GM19193 (cell line): Measurements from ENCODE around the gene WNK2.

ENCODE experiments used
- POLR2A ChIP-seq: IDR thresholded peaks from 4 replicates; pipeline ENCODE4 v1.6.1; 2011; ENCODE audit not compliant: insufficient read depth, insufficient read length; ENCODE audit errors: extremely low read depth

The WNK2 gene

DNA sequence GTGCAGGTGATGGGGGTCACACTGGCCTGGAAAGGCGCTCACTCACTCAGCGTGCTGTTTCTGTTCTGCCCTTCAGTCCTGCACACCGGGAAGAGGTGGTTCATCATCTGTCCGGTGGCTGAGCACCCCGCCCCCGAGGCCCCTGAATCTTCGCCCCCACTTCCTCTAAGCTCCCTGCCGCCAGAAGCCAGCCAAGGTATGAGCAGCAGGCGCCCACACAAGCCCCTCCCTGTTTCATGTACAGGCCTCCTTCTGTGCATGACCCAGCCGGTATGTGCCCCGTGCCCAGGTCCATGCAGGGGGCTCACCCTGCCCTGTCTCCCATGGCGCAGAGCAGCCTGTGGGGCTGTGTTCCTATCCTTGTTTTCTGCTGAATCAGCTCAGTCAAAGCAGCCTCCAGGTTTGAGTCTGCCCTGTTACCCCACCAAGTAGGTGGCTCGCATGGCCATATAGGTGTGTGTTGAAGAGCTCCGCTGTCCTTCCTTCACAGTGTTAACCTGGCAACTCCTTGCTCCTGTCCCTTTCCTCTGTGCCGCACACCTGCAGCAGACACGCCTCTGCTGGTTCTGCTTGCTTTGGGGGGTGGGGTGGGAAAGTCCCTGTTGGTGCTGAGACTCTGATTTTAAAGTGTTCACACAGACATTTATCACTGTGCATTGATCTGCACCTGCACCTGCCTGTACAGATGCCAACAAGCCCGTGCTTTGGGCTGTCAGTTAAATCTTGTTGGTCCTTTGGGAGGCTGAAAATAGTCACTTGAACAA is 84.8 kb downstream of the WNK2 start:
- TF ChIP-seq POLR2A = no peak

DNA sequence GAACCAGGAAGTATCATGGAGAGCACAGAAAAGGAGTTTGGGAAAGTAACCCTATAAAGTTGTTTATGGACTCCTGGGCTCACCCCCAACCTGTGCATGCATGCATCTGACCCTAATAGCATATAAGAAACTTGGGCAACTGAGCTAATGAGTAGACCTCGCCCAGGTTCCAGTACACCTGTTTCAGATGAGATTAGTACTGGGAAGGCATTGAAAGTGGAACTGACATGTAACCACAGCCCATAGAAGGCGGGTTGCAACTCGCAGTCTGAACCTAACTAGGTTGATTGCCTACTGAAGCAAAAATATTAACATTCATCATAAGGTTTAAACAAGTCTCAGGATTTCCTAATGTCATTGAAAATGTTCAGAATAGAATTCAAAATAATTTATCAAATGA is 87.0 kb downstream of the WNK2 start:
- TF ChIP-seq POLR2A = no peak

DNA sequence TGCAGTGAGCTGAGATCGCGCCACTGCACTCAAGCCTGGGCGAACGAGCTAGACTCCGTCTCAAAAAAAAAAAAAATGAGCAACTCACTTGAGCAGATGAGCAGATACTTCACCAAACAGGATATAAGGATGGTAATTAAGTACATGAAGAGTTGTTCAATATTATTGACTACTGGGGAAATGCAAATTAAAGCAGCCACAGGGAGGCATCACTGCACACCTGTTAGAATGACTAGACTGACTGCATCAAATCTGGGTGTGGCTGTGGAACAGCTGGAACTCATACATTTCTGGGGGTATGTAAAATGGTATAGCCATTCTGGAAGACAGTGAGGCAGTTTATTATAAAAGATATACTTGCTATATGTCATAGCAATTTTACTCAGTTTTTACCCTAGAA is 93.0 kb downstream of the WNK2 start:
- no peak for TF ChIP-seq POLR2A

DNA sequence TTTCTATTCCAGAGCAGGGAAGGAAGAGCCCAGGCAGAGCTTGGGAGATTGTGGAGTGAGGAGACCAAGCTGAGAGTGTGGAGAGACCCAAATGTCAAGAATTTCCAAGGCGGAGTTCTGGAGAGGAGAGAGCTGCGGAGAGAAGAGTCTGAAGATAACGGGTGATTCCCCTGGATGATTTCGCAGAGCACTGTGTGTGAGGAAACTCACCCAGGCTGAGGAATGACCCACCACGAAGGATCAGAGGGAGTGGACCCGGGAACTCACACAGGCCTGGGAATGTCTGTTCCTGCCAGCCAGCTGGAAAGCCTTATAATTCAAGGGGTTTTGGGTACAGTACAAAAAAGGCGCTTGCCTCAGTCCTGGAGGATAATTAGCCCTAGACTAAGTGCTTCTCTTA is 94.2 kb downstream of the WNK2 start:
- TF ChIP-seq POLR2A = no peak

DNA sequence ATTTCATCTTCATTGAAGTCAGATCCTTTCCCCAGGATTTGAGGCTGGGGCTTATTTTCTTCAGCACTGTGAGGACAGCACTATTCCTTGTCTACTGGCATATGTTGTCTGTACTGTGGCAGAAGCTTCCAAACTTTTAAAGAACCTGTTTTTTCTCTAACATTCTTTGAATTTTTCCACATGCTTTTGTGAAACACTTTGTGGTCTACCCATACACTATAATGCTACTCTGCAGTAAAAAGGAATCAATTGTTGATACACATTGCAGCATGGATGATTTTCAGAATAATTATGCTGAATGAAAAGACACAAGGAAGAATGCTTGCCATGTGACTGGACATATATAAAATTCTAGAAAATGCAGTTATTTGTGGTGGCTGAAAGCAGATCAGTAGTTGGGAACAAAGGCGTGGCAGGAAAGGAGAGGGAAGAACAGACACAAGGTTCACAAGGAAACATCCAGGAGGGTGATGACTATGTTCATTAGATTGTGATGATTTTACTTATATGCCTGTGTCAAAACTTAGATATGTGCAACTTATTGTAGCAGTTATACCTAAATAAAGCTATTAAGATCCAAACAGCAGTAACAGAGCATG is 96.8 kb downstream of the WNK2 start:
- no peak for TF ChIP-seq POLR2A

DNA sequence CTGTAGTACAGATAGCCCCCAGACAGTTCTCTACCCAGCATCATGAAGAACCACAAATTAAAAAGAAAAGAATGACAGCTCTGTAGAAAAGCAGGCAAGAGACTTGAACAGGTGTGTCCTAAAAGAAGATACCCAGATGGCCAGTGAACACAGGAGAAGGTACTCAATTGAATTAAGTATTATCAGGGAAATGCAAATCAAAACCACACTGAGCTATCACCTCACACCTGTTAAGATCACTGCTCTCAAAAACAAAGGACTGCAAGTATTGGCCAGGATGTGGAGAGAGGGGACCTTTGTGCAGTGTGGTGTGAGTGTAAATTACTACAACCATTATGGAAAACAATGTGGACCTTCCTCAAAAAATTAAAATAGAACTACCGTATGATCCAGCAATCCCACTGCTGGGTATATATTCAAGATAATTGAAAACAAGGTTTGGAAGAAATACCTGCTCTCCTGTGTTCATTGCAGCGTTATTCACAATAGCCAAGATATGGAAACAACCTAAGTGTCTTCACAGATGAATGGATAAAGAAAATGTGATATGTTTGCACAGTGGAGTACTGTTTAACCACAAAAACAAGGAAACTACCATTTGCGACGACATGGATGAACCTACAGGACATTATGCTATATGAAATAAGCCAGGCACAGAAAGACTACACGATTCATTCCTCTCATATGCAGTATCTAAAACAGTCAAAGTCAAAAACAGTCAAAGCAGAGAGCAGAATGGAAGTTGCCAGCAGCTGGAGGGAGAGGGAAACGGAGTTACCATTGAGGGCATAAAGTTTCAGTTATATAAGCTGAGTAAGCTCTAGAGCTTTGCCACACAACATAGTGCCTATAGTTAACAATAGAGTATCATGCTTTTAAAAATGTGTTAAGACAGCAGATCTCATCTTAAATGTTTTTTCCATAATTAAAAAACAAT is 102.6 kb downstream of the WNK2 start:
- TF ChIP-seq POLR2A = no peak

DNA sequence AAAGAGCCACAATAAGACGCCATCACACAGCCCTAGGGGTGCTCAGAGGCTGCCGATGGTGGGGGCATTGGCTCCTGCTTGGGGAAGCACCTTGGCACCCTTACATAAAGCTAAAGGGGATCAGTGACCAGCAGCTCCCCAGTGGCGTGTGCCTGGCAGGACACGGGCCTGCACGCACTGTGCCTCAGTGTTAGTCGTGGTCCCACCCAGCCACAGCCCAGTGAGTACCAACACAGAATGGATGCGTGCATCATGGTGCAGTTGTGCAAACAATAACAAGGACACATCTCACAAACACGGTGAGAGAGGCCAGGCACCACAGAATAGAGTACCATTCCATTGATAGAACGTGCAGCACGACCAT is 103.2 kb downstream of the WNK2 start:
- no peak for TF ChIP-seq POLR2A

DNA sequence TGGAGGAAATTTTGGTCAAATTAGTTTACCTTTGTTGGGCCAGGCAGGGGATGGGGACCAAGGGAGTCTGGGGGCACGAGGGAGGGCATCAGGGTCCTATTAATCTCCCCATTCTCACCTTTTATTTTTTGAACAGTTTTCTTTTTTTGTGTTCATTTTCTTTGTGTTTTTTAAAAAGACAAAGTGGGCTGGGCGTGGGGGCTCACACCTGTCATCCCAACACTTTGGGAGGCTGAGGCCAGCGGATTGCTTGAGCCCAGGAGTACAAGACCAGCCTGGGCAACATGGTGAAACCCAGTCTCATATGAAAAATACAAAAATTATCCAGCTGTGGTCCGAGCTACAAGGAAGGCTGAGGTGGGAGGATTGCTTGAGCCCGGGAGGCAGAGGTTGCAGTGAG is 103.7 kb downstream of the WNK2 start:
- TF ChIP-seq POLR2A = no peak

DNA sequence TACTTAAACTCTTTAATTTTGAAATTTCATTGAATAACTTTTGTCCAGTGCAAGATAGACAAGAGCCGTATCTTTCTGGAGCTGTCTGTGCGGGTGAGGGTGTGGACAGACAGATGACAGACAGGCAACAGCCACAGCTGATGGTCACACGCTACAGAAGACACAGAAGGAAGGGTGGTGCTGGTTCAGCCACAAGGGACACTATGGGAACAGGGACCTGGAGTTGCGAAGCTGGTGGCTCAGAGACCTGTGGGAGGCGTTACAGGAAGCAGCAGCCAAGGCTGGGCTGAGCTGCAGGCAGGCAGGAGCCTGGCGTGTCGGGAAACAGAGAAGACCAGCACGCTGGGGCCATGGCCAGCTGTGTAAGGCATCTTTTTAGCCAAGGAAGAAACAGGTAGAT is 104.4 kb downstream of the WNK2 start:
- no peak for TF ChIP-seq POLR2A

DNA sequence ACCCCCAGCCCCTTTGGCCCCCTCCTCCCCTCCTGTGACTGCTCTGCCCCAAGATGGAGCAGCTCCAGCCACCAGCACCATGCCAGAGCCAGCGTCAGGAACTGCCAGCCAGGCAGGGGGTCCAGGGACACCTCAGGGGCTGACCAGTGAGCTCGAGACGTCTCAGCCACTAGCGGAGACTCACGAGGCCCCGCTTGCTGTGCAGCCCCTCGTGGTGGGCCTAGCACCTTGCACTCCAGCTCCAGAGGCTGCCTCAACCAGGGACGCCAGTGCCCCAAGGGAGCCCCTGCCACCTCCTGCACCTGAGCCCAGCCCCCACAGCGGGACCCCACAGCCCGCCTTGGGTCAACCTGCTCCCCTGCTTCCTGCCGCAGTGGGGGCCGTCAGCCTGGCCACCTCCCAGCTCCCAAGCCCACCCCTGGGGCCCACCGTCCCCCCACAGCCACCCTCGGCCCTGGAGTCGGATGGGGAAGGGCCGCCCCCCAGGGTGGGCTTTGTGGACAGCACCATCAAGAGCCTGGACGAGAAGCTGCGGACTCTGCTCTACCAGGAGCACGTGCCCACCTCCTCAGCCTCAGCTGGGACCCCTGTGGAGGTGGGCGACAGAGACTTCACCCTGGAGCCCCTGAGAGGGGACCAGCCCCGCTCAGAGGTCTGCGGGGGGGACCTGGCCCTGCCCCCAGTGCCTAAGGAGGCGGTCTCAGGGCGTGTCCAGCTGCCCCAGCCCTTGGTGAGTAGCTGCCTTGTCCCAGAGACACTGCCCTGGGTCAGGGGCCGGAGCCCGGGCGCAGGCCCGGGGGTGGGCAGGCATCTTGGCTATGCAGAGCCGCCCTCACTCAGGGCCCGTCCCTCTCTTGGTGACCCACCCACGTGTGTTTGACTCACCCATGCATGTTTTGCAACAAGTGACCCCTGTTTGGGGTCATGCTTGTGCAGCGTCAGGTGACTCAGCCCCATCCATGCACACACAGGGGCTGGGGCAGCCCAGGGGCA is 105.2 kb downstream of the WNK2 start:
- TF ChIP-seq POLR2A = no peak

DNA sequence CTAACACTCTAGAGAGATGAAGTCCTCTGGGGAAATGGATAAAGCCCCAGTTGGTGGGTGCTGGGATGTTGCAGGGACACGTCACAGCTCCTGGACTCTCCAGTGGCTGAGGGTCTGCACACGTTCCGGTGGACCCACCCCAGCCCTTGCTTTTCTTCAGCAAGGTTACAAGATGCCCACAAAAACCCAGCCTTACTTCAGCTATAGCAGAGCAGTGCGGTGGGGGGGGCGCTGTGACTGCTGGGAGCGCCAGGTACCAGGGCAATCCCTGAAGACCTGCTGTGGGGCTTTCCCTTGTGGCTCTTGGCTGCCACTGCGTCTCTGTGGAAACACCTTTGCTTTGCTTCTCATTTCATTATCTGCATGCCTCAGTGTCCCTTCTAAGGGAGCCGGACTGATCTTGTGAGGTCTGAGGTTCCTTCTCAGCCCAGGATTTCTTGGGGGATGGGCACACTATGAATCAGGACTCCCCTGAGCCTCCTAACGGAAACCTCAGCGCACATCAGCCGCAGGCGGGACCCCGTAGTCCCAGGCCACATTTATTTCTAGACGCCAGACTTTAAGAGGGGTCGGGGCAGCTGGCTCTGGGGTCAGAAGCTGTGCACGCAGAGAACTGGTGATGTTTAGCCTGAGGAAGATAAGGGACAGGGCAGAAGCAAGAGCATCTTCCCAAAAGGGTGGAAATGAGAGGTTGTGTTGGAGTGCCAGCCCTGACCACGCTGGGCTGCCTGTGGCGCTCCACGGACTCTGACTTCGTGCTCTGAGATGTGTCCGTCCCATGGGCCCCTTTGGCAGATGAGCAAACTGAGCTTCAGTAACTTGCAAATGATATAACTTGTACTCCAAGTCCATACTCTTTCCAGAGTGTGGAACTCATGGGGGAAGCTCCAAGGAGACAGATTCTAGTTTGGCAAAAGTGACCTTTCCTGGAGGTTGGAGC is 106.8 kb downstream of the WNK2 start:
- TF ChIP-seq POLR2A = no peak

DNA sequence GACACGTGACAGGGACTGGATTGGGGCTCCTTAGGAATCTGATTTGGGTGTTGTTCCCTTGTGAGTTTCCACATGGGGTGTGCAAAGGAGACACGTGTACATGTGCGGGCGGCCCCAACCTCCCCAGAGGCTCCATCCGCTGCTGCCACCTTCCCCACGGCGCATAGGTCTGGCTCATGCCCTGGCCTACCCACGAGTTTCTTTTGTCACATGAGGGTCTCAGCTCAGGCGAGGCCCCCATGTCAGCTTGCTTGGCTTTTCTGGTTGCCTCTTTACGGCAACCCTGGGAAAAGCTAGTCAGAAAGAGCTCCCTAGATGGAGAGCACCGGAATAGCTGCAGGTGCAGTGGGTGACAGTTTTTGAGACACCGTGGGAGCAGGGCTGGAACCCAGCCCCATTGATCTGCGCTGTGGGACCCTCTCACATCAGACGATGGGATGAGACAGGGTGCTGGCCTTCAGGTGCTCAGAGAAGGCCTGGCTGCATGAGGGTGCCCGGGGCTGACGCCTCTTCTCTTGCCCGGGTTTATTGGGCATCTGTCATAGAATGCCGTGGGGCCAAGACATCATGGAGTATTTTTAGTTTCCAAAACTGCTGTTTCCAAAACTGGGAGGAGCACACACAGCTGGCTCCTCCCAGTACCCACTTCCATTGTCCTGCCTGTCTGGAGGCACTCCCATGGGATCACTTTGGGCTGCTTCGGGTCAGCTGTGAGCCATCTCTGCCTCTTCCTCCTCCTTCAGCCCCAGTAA is 107.8 kb downstream of the WNK2 start:
- no peak for TF ChIP-seq POLR2A

DNA sequence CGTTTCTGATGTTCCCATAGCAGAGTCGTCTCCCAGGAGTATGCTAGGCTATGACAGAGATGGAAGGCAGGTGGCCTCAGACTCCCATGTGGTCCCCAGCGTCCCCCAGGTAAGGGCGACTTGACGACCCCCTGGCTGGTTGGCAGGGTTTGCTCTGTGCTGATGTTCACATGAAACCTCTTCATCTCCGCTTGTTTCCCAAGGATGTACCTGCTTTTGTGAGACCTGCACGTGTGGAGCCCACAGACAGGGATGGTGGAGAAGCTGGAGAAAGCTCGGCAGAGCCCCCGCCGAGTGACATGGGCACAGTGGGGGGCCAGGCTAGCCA is 108.3 kb downstream of the WNK2 start:
- no peak for TF ChIP-seq POLR2A
